ENCODE results near the gene GNAS-AS1.

The GNAS-AS1 gene

DNA sequence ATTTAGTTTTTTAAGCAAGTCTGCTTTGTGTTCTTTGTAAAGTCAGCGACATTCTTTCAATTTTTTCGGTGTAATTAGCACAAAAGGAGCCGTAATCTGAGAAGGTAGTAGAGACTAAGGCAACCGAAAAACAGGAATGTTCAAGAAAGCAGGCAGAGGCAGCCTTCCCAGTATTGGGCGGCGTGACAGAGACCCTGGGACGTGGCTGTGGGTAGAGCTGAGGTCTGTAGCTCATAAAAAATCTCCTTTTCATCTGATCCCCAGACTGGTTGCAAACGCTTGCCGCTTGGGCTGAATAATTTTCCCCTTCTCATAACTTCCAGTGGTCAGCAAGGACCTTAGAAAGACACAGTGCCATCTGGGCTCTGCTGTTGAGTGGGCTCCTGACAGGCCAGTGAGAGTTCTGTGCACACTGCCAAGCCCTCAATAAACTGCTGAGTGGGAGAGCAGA is 32.6 kb upstream of the GNAS-AS1 start:
- peak; percentile 76 for DNase-seq

DNA sequence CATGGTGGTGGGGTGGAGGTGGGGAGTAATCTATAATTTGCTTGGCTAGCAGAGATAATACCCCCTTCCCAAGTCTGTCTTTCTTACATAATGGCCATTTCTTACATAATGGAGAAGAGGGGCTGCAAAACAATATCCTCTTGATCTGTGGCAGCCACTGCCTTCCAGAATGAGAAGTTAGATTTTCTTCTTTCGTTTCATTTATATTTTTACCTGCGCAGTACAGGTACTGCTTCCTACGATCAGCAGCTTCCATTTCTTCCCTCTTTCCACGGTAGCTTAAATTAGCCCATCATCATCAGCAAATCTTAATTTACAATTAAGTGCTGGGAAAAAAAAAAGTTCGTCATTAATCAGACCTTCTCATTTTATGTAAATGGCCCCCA is 32.0 kb upstream of the GNAS-AS1 start:
- DNase-seq = no peak

DNA sequence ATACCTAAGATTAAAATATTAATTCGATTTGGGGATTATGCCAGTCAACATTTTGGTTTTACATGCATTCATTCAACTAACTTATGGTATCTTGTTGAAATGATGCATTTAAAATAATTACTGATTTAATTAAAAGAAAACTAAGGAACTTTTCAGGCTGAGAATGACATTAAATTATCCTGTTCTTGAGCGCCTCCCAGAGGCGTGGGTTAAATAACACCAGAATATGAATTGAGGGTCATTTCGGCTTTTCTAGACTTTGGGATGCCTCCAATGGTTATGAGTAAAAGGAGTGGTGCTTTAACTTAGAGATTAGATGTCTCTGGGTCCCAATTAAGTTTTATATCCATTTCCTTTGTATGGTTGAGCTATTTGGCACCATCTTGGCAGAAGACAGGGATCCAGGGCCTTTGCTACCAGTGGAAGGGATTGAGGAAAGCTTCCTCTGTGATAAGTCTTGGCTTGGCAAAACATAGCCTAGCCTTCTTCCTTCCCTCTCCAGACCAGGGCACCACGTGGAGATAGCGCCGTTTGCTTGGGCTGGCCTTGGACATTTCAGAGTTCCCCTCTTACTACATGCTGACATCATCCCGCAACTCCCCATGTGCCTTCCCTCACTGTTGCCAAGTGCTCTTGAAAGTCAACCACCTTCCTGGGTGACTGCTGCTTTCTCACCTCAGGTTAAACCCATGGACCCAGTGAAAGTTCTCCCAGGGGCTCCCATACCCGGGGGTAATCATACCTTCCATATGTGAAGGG is 30.5 kb upstream of the GNAS-AS1 start:
- no peak for DNase-seq

DNA sequence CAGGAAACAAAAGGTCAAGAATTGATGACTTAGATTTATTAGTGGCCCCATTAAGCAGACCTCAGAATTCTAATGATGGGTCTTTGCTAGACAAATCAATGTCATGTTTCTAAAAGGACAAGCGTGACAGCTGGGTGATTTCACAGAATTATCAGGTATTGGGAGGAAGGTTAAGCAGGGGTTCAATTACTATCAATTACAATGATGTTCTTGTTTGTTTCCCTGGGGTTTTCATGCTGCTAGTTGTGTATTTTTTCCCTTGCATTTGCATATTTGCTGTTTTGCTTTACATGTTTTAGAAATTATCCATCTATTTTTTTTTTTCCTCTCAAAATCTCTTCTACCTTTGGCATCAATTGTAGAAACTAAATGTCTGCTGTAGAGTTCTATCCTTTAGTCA is 29.7 kb upstream of the GNAS-AS1 start:
- DNase-seq = no peak

DNA sequence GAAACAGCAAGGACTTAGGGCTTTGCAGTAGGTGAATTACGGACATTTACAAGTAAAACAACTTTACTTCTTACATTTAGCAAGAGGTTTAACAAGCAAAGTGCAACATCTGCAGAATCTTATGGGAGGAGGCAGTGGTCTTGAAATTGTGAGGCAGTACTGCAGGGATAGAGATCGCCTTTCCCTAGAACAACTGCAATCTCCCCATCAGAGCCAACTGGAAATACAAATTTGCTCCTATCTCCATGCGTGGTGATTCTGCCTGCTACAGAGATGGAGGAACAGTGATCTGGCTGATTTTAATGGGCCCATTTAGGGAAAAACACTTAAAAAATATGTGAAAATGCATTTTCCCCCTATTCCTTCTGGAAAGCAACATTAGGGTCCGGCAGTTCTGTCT is 27.7 kb upstream of the GNAS-AS1 start:
- no peak for DNase-seq

DNA sequence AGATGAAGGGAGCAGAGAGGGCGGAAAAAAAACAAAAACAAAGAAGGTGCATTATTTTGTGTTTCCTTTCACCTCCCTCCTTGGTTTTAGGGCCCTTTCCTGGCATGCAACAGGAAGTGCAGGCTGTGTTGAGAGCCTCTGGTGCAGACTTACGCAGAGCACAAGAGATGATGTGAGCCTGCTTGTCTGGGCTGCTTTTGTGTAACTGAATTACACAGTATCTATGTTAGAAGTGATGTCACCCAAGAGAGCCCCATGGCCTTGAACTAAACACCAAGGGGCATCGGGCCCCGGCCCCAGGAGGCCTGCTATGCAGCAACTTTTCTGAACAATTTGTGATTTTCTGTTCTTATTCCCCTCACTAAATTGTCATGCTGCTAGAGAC is 27.3 kb upstream of the GNAS-AS1 start:
- no peak for DNase-seq

DNA sequence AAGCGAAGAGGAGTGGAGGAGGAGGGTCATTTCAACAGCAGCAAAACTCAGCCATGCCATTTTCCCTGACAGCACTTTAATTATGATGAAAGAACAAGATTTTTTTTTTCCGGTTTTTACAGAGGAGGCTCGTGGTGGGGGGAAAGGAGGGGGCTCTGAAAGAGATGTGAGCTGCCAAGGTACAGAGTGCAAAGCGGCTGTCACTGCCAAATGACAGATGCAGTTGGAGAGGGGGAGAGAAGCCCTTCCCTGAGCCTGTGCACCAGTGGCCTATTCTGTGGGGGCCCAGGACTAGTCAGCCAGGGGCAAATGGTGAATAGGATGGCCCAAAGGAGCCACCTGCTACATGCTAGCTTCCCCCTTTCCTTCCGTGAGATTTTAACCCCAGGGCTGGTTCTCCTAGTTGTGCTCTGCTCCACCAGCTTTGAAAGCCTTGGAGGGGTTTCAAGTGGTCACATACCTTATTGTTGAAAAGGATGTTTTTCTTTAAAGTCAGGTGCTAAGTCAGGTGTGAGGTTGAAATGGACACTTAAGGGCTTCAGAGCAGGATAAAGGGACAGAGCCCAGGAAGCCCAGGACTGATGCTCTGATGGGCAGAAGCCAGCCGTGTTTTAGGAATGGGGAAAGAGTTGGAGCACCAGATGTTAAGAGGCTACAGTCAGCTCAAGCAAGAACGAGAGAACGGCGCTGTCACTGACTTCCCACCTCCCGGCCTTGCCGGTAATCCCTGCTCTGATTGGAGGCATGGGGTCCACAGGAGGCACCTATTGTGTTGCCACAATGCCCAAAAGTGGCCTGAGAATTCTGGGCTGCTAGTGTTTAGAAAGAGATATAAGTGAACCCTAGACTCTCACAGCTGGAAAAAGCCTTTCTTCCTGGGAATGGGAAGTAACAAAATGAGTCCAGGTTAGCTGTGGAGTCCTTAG is 26.6 kb upstream of the GNAS-AS1 start:
- DNase-seq = no peak

DNA sequence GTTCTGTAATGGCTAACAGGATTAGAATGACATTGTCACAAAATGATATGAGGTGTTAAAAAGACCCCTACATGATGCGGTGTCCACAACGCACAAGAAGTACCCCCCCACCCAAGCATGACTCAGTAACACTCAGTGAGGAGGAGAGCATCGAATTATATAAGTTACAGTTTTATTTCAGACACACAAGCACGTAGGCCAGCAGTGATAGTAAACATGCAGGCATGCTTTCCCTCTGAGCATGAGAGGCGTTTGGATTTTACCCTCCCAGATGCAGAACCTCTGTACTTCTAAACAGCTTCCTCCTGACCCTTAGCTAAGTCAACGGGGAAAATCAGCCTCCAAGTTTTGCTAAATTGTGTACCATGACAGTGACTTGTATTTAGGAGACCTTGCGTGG is 25.7 kb upstream of the GNAS-AS1 start:
- DNase-seq = no peak

DNA sequence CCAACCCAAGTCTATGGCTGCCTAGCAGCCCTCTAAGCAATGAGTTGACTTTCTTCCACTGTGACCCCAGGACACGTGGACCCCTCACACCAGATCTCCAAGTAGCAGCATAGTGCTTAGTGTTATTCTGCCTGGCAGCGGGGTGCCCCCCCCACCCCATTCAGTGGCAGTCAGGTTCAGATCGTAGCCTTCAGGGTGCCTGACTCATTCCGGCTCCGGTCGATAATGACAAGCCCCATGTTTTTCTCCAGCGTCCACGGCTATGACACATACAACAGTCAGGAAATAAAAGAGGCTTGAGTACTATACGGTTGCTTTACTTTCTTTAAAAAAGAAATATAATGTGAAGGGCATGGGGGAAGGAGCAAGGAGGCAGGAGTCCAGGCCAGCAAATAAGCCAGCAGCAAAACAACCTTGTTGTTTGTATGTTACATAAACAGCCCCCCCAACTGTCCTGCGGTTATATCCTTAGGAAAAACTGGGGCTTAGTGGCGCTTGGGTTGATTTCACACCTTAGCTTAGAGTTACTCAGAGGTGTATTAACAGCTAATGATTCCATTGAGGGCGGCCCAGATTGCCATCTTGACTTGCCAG is 24.9 kb upstream of the GNAS-AS1 start:
- no peak for DNase-seq

DNA sequence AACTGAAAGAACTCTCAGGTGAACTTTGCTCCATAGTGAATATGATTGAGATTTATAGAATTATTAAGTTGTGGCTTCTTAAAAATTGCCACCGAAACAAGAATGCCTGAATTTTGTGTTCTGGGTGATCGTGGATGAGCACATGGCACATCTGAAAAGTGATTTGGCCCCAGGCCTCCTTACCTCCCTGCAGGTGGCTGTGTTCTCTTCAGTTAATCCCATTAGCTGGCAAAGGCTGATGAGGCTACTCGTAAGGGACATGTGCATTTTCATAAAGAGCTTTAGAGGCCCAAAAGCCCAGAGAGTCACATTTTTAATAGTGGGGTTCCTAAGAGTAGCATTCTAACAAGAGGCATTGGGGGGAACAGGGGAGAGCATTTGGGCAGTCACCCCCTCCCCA is 24.4 kb upstream of the GNAS-AS1 start:
- DNase-seq = no peak

DNA sequence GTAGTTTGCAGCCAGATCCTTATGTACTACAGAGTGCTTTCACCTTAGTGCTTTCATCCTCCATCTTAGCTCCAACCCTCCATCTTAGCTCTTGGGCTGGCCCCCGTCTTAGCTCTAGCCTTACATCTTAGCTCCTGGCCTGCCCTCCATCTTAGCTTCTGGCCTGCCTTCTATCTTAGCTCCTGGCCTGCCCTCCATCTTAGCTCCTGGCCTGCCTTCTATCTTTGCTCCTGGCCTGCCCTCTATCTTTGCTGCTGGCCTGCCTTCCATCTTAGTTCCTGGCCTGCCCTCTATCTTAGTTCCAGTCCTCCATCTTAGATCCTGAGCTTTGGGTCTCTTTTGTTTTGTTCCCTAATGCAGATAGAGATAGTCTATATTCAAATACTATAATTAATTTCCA is 23.8 kb upstream of the GNAS-AS1 start:
- no peak for DNase-seq

DNA sequence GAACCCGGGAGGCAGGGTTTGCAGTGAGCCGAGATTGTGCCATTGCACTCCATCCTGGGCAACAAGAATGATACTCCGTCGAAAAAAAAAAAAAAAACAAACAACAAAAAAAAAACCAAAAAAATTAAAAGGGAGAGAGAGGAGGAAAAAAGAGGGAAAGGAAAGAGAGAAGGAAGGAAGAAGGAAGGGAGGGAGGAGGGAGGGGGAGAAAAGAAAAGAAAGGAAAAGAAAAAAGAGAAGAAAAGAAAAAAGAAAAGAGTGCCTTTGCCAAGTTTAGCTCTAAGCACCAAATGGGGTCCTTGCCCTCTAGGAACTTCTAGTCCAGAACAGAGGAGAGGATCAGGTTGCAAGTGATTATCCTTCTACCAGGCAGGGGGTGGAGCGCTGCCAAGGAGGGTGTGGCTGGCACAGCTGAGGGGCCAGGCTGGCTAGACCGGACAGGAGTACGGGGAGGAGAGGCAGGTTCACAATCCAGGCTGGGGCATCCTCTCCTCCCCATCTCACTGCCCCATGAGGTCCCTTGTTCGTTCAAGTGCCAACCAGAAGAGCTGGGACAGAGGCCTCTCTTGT is 20.9 kb upstream of the GNAS-AS1 start:
- no peak for DNase-seq

DNA sequence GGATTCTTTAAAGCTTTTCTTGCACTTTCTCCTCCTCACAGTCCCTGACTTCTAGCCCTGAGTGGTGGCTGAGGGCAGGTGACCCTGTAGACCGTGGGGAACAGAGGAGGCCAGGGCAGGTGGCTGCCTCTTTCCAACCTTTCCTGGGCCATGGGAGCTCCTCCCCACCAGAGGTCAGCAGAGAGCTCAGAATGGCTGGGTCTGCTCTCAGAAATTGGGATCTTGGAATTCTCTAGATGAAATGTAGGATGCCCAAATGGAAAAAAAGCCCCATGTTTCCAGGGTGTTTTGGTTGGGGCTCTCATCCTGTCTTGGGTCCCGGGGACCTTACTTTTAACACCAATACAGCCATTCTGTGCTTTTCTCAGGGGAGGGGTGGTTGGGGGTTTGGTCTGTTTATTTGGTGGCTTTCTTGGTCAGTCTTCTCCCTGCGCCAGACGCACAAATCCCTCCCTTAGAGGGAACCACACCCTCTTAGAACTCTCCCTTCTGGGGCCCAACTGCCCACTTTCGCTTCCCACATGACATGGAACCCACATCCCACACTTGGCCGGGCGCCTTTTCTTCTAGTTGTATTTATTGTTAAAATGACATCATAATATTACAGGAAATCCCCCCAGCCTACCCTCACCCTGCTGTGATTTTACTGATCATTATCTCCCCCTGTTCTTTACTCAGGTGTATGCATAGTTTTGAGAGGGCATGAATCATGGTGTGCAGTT is 19.8 kb upstream of the GNAS-AS1 start:
- peak; percentile 75 for DNase-seq

DNA sequence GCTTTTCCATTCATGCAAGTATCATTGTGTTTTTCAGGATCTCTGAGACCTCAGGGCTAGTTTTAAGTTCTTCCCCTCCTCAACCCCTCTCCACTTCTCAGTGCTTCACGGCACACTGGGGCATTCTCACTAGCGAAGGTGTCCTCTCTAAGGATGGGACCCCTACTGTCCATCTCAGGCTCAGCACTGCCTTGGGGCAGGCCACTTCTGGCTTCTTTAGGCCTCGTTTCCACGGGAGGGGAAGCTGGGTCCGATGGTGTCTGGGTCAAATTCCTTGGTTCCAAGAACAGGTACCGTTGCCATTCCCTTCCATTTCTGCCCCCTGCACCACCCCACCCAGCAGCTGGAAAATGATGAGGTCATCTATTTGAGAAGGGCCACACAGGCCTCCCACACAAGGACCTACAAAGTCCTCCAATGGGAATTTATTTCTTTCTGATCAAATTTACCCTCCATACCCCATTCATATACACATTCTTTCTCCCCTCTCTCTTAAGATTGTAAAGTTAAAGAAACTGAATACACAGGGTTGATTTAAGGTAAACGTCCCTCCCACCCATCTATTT is 19.0 kb upstream of the GNAS-AS1 start:
- no peak for DNase-seq

DNA sequence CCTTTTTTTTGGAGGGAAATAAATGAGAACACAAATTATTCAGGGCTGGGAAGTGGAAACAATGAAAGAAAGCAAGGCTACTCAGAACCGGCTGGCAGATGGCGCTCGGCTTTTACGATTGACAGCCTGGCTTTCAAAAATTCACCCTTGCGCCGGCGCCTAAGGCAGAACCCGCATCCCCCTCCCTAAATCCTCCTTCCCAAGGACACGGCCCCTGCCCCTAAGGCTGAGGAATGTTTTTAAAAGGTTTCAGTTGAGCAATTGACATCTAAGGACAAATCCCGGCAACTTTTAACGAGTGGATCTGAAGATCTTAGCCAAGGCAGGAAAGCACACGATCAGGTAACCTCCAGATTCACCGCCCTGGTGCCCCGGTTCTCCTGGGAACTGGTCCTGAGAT is 18.1 kb upstream of the GNAS-AS1 start:
- no peak for DNase-seq

DNA sequence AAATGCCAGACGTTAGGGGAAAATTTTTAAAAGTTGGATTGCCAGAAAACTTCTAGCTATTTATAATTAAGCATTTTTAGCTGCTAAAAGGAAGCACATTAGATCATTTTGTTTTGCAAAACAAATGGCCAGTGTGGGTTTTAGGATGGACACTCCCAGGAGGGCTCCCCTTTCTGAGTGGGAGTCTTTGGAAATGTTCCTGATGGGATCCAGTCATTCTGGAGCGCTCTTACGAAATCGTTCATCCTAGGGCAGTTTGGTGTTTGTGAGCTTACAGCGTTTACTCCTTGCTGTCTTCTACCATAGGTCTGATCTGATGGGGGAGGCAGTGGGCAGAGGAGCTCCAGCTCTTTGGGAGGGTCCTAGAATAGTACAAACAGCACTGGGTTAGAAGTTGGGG is 16.5 kb upstream of the GNAS-AS1 start:
- no peak for DNase-seq

DNA sequence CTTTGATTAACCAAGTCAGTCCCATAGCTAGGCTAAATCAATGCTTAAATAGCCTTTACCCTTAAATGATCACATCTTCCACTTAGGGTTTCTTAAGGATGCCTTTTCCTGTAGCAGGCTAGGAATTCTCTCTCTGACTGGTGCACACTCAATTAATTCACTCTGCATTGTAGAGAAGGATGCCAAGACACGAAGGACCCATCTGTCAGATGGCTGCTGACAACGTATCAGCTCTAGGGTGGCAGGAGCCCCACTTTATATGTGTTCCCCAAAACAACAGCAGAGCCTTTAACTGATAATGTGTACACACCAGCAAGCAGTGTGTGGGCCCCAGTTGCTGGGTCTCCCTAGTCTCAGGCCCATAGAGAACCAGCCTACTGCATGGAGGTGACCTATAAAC is 15.1 kb upstream of the GNAS-AS1 start:
- DNase-seq = no peak

DNA sequence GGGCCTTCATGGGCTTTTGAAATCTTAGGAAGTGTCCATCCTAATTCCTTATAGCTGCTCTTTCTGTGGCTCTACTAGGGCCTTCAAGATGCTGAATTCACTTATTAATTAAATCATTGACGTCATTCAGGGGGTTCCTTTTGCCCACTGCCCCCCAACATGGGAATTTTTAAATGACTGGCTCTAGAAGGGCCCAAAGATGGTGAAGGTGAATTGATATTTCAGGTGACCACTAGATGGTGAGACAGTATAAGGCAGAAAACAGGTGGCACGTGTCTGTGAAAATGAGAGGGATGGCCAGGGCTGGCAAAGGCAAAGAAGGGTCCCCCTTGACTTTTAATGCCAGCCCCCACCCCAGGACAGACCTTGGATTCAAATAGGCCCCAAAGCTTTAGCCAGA is 13.6 kb upstream of the GNAS-AS1 start:
- DNase-seq = no peak

DNA sequence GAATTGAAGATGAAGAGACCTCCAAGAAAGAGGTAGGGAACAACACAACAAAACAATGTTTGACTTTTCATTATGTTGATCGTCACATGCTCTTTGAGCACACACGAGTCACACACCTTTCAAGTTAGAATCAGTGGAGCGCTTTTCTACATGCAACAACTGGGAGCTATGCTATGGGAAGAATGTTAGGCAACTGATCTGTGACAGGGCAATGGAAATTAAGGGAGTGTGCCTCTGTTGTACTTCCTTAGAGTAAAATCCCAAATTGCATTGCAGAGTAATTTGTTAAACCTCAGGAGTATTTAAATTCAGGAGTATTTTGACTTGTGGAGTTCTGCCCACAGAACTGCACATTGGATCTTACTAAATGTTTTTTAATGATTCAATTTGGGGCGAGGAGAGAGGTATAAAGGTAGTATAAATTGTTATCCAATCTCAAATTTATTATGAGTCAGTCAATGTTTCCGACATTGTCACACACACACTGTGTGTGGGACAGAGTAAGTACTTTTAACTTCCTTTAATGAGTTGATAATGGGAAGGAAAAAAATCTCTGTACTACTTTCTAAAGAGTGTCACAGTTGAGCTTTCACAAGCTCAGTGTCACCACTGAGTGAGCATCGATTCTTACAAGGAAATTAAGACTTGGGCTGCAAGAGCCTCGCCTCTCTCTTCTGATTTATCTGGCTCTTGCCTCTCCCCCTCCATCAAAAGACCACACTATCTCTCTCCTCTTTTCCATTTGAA is 12.5 kb upstream of the GNAS-AS1 start:
- DNase-seq = no peak

DNA sequence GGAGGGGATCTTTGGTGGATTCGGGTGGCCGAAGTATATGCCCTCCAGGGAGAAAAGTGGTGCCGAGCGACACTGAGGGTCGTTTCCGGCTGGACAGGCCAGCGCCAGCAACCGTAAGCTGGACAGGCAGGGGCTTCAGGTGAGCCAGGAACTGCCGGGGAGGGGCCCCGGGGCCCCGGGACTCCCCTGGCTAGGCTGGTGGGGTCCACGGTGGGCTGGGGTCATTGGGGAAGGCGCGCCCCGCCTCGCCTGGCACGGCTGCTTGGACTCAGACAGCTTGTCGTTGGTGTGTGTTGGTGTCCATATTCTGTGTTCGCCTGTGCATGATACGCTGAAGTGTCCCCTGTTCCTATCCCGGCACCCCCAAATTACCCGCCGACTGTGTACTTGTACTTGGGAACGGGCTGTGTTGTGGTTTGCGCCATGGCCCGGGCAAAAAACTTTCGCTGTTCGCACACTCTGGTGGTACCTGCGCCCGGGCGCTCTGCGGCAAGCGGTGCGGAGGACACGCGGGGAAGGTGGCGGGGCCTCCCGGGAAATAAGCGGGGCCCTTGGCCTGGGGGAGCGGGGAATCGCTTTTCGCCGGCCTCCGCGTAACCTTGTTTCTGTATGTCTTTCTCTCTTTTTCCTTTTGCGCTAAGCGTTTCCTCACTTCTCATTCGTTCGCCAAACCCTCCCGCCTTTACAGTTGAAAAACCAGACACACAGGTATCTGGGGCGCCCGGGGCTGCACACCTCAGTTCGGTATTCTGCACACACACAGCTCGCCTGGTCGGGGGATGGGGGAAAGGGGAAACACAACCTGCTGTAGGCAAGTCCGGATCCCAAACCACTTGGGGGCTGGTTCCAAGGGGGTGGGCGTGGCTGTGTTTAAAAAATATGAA is 5.0 kb upstream of the GNAS-AS1 start:
- no peak for DNase-seq

Measured in left hindlimb (tissue), 1 donor.